A204.1 (cell line): ENCODE results near the gene LDLRAD3.

ENCODE experiments used
- FAIRE-seq: peaks from 2 replicates; lab custom pipeline; 2012; peaks lifted over from hg19 to GRCh38; lab: Jason Lieb, UNC

LDLRAD3 gene

DNA sequence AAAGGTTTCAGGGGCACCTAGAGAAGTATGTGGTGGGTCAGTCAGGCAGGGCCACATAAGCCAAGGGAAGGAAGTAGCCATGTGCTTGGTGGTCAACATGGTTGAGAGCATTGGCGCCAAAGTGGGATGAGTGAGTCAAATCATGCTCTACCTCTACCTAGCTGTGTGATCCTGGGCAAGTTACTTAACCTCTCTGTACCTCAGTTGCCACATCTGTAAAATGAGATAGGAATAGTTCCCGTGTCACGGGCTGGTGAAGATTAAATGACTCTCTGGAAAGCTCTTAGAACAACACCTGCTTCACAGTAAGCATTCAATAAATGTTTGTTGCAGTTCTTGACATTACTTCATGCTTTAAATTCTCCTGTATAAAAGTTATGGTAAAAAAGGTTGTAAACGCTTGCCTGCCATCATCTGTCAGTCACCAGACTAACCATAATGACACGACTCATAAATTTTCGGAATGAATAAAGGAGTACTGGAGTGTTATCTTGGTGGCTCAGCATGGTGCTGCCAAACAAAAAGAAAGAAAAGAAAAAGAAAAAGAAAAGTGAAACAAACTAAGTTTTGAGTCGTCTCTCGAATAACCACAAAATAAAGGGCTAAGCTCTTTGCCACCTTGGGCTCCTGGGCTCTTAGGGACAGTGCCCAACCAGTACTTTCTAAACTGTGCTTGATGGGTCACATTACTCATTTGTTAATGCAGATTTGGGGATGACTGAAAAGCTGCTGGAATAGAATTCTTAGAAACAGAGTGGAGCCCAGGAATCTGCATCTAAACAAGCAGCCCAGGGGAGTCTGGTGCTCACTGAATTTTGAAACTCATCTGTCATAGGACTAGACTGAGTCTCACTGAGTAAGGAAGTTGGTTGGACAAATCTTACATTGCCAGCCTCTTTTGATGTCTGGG lies 107.6 kb downstream of the LDLRAD3 start:
- FAIRE-seq: no peak

DNA sequence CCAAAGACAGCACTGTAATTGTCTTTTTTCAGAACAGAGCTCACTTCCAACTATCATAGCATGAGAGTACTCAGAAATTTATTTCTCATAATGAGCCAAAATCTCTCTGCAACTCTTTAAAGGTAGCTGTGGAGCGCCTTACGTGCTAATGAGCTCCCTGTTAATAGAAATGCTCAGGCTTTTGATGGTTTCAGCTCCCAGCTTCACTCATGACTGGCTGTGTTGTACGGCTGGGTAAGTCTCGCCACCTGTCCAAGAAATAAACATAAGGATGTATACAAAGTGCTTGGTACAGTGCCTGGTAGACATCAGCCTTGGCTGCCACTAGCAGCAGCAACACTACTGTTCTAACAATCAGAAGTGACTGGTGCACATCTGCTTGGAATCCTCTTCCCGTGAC lies 109.4 kb downstream of the LDLRAD3 start:
- no peak for FAIRE-seq

DNA sequence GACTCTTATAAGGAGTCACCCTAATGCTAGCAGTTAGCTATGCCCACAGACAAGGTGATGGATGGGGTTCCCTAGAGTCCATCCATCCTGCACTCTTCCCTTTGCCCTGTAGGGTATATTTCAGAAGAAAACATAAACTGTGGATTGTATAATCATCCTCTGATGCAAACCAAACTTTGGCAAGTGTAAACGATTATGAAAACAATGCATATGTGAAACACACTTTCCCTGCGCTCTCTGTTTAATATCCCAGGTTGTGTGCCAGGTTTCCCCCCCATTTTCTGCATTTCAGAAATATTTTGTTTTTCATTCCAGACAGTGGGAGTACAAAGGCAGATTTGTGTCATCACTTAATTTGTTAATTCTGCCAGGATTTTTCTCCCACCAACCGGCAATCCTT lies 110.0 kb downstream of the LDLRAD3 start:
- no peak for FAIRE-seq

DNA sequence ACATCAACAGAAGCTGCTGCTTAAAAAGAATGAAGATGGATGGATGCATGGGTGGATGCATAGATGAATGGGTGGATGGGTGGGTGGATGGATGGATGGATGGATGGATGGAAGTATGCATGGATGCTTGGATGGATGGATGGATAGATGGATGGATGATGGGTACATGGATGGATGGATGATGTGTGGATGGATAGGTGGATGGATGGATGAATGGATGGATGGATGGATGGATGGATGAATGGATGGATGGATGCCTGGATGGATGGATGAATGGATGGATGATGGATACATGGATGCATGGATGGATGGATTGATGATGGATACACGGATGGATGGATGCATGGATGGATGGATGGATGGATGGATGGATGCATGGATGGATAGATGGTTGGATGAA lies 110.8 kb downstream of the LDLRAD3 start:
- no peak for FAIRE-seq

DNA sequence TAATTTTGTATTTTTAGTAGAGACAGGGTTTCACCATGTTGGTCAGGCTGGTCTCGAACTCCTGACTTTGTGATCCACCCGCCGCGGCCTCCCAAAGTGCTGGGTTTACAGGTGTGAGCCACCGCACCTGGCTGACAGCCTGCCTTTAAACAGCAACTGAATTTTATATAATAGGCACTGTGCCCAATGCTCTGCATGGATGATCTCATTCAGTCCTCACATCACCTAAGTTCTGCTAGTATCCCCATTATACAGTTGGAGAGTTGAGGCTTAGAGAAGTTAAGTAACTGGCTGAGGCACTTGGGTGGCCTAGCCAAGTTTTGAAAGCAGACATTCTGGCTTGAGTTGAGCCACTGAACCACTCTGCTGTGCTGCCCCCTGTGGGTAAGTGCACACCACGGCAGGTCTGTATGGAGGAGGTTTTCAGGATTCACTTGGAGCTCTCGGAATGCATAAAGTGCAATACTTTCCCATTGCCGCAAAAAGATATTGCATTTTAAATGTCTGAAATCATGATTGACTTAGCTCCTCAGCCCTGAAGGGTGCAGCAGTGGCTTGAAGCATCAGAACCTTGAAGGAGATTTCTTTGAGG lies 112.4 kb downstream of the LDLRAD3 start:
- no peak for FAIRE-seq

DNA sequence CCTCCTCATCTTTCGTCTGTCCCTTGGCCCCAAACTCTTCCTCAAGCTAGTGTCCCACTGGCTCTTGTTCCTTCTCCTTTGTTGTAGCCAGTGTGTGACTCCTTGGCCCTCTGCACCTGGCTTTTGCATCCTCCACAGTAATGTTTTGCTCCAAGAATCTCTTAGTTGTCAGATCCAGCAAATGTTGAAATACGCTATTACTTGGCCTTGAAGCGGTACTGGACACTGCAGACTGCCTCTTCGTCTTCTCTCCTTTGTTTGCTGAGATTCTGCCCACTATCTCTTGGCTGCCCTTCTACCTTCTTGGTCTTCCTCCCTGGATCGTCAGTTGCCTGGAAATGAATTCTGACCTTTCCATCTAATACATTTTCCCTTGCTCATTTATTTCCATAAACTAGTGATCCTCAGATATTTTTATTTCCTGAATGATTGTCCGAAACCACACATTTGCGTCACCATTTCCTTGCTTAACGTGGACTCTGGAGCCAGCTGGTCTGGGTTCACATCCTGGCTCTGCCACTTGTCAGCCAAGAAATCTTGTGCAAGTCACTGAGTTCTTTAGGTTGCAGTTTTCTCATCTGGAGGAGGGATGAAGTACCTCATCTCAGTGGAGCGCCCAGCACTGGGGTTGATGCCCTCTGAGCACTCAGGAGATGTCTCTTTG lies 113.6 kb downstream of the LDLRAD3 start:
- FAIRE-seq: no peak

DNA sequence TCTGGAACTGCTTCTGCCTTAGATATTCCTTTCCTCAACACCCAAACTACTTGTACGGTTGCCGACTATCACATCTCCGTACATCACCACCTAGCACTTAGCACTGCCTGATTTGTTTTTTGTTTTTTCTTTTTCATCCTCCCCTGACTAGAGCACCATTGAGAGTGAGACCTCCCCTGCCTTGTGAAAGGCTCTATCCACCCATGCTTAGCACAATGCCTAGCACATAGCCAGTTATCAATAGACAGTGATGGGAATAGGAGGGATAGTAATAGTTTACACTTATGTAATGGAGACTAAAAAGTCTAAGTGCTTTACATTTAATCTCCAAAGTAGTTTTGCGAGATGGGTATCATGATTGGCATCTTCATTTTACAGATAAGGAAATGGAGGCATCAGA lies 115.8 kb downstream of the LDLRAD3 start:
- FAIRE-seq: no peak

DNA sequence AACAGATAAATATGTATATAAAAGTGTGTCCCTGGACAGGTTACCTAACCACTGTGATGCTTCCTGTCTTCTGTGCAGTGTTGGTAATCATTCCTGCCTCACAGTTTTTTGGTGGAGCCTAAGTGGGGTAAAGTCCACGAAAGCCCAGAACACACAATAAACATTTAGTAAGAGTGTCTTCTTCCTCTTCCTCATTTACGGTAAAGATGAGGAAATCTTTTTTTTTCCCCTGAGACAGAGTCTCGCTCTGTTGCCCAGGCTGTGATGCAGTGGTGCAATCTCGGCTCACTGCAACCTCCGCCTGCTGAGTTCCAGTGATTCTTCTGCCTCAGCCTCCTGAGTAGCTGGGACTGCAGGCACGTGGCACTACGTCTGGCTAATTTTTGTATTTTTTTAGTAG lies 117.1 kb downstream of the LDLRAD3 start:
- no peak for FAIRE-seq

DNA sequence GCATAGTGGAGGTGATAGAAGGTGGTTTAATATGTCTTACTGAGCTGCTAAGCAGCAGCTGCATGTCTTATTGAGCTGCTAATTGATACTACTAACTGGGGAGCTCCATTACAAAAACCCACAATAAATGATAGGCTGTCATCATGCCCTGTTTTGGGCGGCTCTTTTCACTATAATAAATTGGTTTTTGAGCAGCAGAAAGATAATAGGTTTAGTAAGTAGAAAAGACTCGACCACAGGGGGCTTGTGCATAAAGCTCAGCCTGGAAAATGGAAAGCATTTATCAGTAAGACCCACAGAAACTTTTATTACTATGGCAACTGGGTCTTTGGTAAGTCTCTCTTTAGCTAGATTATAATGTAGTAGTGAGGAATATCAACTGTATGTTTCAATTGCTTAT lies 117.6 kb downstream of the LDLRAD3 start:
- no peak for FAIRE-seq

DNA sequence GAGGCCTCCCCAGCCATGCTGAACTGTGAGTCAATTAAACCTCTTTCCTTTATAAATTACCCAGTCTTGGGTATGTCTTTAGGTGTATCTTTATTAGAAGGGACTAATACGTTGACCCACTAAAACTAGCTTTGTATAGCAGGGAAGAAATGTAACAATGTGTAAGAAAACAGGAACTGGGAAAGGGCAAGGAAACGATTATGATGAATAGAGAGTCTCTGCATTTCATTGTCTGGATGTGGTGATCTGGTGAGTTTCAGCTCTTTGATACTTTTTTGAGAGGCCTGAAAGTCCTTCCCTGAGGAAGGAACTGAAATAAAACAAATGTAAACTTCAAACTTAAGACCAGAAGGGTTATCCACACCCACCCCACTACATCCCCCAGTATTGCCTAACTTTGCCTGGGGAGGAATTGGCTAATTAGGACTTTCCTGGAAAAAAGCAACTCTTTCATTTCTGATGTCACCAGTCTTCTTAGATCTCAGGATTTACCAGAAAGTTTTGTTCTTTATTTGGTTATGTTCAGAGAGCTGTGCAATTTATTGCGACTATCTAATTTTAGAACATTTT lies 119.0 kb downstream of the LDLRAD3 start:
- no peak for FAIRE-seq

DNA sequence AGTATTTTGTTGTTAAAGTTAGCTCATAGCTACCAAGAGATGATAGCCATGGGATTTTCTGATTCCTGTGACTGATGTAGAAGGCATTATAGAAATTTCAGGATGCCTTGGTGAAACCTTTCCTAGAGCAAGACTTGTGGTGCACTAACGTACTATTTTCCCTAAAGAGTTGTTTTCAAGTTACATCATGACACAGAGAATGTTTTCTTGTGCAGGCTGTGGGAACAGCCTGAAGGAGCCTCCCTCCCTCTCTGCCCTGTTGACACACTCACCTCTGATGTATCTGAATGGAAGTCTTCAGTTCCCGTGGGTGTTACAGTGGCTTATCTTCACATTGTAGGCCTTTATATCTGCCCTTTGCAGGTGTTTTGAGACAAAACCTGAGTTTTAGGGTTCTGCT lies 121.6 kb downstream of the LDLRAD3 start:
- FAIRE-seq: no peak

DNA sequence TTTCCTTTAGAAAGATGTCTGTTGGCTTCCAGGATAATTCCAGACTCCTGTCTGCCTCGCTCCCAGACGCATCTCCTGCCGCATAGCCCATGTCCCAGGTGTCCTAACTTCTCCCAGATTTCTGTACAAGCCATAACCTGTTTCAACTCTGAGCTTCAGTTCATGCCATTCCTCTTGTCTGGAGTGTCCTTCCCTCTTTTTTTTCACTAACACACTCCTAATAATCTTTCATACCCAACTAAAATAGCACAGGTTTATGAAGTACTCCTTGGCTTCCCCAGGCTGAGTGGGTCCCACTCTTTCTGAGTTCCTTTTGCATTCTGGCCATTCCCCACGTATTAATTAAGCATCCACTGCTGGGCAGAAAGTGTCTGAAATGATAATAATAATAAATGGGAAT lies 123.0 kb downstream of the LDLRAD3 start:
- FAIRE-seq: no peak

DNA sequence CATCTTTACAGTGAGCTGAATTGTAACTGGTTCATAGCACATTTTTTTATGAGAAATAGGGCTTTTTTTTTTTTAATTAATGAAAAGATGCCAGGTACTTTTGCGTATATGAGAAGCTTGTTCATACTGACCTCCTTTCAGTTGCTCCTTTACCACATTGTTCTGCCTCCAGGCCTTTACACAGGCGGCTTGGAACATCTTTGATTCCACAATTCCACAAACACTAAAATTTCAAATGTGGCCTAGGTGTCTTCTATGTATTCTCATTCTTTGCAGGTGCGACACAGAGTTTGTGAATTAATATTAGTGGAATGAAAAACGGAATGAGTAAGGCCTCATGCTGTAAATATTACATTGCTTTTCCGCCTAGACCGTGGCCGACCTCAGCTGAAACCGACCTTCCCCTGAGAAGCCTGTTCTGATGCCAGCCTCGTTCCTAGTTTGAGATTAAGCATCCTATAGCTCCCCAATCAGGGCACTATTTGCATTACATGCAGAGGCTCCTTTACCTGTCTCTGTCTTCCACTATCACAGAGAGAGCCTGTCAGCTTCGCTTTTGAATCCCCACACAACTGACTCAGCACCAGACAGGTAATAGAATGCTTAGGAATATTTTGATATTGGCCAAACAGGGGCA lies 125.8 kb downstream of the LDLRAD3 start:
- no peak for FAIRE-seq

DNA sequence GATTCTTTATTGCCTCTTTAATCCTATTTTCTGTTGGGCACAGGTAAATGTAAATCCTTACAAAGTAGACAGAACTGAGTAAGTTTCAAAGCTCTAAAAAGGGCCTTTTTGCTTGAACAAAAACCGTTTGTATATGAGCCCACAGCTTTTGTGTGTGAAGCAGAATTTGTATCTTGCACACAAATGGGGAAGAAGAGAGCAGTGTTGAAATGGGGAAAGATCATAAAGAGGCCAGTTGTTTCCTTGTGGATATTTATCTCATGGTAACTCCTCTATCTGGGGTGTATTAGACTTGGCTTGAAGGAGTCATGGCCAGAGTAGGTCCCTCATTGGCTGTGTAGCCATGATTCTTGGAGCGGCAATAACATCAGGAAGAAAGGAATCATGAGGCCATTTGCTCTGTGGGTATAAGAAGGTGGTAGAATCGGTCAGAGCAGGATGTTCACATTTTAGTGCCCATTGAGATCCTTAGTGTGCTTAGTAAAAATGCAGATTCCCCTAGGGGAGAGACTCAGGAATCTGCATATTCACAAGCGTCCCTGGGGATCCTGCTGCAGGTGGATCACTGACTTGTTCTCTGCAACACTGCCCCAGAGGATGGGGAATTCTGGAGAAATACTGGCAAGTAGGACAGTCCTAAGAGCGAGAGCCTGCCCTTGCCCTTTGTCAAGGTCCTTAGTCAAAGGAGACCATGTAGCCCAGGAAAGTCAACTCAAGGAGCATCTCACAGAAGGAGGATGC lies 126.5 kb downstream of the LDLRAD3 start:
- FAIRE-seq: no peak

DNA sequence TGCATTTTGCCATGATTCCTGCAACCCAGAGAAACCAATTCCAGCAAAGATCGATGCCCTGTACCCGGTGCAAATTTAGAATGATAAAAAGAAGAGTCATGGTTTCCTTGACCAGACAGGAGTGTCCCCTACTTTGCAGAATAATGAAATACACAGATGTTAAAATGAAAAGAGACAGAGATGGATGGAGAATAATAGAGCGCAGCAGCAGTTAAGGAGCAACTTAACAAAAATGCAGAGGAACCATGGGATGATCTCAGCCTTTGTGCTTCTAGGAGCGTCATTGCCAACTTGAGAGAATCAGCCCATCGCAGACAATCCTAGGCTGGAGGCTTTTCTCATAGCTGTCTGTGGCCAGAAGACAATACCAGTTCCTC lies 127.1 kb downstream of the LDLRAD3 start:
- FAIRE-seq: no peak

DNA sequence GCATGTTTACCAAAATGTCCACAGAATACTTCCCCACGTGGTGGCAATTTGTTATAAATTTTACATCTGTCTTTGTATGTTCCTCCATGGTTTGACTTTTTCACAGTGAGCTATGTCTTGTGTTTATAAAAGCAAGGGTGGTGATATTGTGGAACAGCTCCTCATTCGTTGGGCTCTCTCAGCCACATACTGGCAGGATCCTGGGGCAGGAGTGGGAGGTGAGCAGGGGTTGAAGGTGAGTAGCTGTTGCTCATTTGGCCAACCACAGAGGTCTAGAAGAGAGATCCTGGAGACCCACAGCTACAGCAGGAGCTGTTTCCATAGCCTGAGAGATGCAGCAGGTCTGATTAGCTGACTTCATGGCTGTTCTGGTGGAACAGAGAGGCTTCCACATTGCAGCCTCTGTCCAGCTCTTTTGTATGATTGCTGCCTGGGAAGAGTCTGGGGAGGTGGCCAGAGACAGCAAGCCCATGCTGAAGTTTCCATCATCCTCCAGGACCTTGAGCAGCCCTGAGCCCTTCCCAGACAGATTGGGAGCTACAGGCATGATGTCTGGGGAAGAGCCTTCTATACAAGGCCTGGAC lies 128.1 kb downstream of the LDLRAD3 start:
- no peak for FAIRE-seq

DNA sequence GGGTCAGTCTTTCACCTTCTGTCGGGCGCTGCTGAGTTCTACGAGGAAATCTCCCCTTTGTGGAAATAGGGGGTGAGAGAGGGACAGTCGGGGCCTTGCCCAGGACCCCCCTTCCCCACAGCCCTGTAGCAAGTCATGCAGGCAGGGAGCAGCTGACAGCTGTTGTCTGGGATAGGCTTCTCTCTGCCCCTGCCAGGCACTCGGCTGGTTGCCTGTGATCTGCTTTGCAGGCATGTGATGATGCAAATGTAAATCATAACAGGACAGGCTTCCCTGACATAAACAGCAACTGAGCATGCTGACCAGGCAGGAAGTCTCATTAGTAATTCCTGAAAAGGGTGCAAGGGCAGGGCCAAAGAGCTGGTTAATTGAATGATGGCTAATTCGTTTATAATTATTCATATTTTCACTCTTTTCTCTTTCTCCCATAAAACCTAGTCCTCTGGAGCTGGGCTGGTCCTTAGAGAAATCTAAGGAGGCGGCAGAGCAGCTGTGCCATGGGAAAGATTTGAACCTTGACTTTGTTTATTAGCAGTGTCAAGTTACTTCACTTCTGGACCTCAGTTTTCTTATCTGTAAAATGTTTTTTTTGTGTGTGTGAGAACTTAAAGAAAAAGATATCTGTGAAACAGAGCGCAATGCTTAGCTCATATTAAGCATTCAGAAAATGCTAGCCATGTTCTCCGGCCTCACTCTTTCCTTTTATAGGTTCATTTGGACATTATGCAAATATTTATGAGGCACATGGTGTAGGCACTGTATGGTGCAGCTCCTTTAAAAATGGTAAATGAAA lies 129.7 kb downstream of the LDLRAD3 start:
- FAIRE-seq: no peak

DNA sequence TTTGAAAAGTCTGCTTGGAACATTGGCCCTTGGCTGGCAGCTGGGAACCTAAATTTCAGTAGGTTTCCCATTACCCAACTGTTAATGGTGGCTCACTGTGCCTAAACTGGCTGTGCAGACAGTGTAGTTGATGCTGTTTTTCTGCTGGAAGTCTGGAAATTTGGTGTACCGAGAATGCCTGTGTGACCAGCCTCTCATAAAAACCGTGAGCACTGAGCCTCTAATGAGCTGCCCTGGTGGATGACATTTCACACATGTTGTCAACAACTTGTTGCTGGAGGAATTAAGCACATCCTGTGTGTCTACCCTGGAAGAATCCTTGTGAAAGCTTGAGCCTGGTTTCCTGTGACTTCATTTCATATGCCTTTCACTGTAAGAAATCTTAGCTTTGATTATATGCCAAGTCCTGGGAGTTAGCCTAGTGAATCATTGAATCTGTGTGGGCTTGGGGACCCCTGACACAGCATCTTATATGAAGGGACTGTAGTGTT lies 131.1 kb downstream of the LDLRAD3 start:
- no peak for FAIRE-seq

DNA sequence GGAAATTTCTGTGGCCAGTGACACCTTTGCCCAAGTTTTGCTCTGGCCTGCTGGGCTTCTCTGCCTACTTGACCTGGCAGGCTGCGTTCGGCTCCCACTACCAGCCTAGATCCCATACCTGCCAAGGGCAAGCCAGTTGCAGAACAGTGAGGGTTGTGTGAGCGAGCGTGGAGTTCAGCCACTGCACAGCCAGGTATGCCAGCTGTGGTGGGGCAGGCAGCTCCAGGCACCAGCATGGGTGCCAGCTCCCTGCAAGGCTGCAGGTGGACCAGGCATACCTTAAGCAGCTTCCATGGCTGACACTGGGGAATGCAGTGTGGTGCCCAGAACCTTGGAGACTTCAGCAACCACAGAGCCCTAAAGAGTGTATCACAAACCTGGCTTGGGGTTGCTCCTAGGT lies 133.5 kb downstream of the LDLRAD3 start:
- no peak for FAIRE-seq

DNA sequence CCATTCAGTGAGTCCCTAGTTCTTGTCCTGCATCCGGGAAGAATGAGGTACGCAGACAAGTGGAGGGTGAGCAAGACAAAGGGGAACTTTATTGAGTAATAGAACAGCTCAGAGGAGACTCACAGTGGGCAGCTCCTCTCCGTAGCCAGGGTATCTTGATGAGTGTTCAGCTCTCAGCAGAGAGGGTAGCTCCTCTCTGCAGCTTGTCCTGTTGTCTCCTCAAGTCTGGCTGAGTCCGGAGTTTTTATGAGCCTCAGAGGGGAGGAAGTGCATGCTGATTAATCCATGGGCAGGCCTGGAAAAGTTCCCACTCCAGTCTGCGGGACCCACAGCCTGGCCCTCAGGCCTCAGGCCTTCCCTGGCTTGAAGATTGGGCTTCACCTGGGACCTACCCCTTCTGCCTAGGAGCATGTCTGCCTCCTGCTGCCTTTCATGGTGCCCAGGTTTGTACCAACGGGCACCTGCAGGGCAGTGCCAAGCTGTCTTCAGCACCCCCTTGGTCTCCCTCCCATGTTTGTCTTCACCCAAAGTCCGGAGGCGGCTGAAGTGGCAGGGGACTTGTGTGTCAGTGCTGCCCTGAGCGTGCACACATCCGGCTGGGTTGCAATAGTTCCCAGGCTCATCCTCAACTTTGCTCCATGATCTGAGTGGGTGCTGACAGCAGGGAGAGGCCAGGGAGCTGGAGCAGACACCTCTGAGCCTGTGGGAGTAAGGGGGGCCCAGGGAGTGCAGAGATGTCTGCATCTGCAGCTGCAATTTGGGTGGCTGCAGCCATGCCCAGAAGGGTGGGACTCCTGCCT lies 134.2 kb downstream of the LDLRAD3 start:
- FAIRE-seq: no peak
